ENCODE measurements around the gene SNRNP27.

The SNRNP27 gene

DNA sequence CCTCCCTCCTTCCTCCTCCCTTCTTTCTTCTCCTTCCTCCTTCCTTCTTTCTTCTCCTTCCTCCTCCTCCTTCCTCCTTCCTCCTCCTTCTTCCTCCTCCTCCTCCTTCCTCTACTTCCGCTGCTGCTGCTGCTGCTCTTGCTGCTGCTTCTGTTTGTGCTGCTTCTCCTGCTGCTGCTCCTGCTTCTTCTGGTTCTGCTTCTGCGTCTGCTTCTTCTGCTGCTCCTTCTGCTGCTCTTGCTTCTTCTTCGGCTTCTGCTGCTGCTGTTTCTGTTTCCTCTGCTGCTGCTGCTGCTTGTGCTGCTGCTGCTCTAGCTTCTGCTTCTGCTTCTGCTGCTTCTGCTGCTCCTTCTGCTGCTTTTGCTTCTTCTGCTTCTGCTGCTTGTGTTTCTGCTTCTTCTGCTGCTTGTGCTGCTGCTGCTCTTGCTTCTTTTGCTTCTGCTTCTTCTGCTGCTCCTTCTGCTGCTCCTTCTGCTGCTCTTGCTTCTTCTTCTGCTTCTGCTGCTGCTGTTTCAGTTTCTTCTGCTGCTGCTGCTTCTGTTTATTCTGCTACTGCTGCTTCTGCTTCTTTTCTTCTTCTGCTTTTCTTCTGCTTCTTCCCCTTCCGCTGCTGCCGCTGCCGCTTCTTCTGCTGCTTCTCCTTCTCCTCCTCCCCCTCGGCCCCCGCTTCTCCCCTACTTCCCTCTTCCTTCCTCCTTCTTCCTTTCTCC lies 8.6 kb downstream of the SNRNP27 start:
- Histone ChIP-seq H3K27me3 (ENCODE audit: insufficient read depth, insufficient read length) (no peaks in the 10 kb centered on the region), H3K36me3 (ENCODE audit: insufficient read depth, insufficient read length, low read length) (peaks cover 81% of the 10 kb centered on the region), H3K4me3 (ENCODE audit: insufficient read length, low read depth) (no peak overlapping the region), H3K4me1 (ENCODE audit: insufficient read depth, insufficient read length) (no peaks in the 10 kb centered on the region), H3K9me3 (ENCODE audit: insufficient read depth, low read length) (no peaks in the 10 kb centered on the region), H3K9ac (ENCODE audit: insufficient read length, low read depth) (no peak overlapping the region)
- TF ChIP-seq YY1 (IDR thresholded peaks at IDR 0.05; ENCODE audit: insufficient read depth, insufficient read length) (no peak), SUZ12 (IDR thresholded peaks at IDR 0.05; ENCODE audit: extremely low read depth, insufficient read depth, insufficient read length) (no peak), ZNF274 (IDR thresholded peaks at IDR 0.05; ENCODE audit: low read depth, low read length) (no peak)
- no peak for DNase-seq (ENCODE audit: low read depth, low spot score)

DNA sequence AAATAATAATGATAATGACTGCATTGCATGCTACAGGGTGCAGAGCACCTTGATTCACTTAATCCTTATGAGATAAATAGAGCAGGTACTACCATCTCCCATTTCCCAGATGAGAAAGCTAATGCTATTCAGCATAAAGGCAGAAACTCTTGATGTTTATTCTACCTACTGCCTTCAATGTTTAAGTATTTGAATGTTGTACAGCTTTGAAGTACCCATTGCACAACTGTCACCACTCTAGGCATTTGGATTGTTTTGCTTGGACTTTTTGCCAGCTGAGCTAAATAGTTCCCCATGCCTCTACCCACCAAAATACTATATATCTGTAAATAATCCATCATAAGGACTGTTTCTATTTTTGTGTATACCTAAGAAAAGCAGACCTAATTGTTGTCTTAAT lies 13.5 kb downstream of the SNRNP27 start:
- Histone ChIP-seq H3K27me3 (ENCODE audit: insufficient read depth, insufficient read length) (no peaks in the 10 kb centered on the region), H3K9ac (ENCODE audit: insufficient read length, low read depth) (no peak overlapping the region), H3K36me3 (ENCODE audit: insufficient read depth, insufficient read length, low read length) (peaks cover 55% of the 10 kb centered on the region), H3K4me3 (ENCODE audit: insufficient read length, low read depth) (no peak overlapping the region), H3K4me1 (ENCODE audit: insufficient read depth, insufficient read length) (no peaks in the 10 kb centered on the region), H3K9me3 (ENCODE audit: insufficient read depth, low read length) (no peaks in the 10 kb centered on the region)
- TF ChIP-seq ZNF274 (IDR thresholded peaks at IDR 0.05; ENCODE audit: low read depth, low read length), result no peak
- no peak for TF ChIP-seq SUZ12 (IDR thresholded peaks at IDR 0.05; ENCODE audit: extremely low read depth, insufficient read depth, insufficient read length)
- TF ChIP-seq YY1 (IDR thresholded peaks at IDR 0.05; ENCODE audit: insufficient read depth, insufficient read length), result no peak
- no peak for DNase-seq (ENCODE audit: low read depth, low spot score)

DNA sequence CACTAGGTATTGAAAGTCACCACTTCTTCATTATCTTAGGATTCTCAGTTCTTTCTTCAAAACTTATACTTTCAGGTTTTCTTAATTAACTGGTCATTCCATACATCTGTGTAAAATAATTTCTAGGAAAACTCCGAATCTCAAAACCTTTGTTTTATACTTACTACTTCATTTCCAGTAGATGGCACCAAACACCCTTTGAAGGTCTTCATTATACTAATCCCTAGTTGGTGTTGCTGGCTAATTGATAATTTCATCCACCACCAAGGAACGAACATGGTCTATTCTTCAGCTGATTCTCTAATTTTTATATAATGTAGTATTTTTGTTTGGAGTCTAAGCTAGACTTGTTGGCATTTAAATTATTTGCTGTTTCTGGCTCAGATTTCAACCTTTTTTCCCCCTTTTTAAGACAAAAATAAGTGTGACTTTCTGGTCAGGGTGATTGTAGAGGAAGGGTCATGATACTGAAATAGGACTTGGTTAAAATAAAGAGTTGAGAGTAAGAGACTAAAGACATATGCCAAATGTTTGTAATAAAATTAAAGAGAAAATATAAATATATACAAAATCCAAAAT lies 18.3 kb downstream of the SNRNP27 start:
- peak; percentile 23 for DNase-seq (ENCODE audit: low read depth, low spot score)
- H3K4me1 ChIP-seq (ENCODE audit: insufficient read depth, insufficient read length), result no peaks in the 10 kb centered on the region
- peaks cover 19% of the 10 kb centered on the region for H3K27me3 ChIP-seq (ENCODE audit: insufficient read depth, insufficient read length)
- no peak for TF ChIP-seq YY1 (IDR thresholded peaks at IDR 0.05; ENCODE audit: insufficient read depth, insufficient read length)
- TF ChIP-seq SUZ12 (IDR thresholded peaks at IDR 0.05; ENCODE audit: extremely low read depth, insufficient read depth, insufficient read length), result no peak
- no peak for TF ChIP-seq ZNF274 (IDR thresholded peaks at IDR 0.05; ENCODE audit: low read depth, low read length)
- peaks cover 27% of the 10 kb centered on the region for H3K36me3 ChIP-seq (ENCODE audit: insufficient read depth, insufficient read length, low read length)
- no peaks in the 10 kb centered on the region for H3K9me3 ChIP-seq (ENCODE audit: insufficient read depth, low read length)
- no peak overlapping the region for H3K4me3 ChIP-seq (ENCODE audit: insufficient read length, low read depth)
- no peak overlapping the region for H3K9ac ChIP-seq (ENCODE audit: insufficient read length, low read depth)

DNA sequence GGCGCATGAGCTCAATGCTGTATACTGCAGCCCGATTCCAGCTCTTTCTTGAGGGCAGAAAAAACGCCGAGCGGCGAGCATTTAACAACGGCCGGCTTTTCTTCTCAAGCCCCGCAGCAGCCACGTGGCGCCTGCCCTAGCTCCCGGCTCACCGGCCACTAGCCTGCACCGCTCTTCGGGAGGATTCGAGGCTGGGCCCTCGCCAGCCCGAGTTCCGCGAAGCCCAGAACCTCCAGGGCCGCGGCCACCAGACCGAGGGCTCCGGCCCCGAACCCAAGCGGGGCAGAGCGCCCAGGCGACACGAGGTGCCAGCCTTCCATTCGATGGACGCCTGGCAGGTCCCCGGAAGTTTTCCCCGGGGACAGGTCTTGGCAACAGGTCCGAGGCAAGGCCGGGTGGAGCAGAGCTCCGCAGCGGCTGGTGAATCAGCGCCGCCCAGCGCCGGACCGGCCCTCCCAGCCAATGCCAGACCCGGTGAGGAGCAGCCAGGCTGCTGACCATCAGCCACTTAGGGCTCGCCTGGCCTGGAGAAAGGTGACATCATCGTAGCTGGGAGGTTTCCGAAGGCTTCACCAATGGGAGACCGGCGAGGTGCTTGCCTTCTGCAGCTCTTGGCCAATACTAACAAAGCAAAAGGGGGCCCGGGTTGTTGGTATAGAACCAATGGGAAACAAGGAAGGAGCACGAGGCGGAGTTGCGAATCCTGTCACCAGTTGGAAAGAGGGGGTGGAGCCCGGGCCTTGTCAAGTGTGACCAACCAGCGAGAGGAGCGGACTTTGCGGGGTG lies 20.6 kb downstream of the SNRNP27 start:
- H3K36me3 ChIP-seq (ENCODE audit: insufficient read depth, insufficient read length, low read length), result peaks cover 8% of the 10 kb centered on the region

DNA sequence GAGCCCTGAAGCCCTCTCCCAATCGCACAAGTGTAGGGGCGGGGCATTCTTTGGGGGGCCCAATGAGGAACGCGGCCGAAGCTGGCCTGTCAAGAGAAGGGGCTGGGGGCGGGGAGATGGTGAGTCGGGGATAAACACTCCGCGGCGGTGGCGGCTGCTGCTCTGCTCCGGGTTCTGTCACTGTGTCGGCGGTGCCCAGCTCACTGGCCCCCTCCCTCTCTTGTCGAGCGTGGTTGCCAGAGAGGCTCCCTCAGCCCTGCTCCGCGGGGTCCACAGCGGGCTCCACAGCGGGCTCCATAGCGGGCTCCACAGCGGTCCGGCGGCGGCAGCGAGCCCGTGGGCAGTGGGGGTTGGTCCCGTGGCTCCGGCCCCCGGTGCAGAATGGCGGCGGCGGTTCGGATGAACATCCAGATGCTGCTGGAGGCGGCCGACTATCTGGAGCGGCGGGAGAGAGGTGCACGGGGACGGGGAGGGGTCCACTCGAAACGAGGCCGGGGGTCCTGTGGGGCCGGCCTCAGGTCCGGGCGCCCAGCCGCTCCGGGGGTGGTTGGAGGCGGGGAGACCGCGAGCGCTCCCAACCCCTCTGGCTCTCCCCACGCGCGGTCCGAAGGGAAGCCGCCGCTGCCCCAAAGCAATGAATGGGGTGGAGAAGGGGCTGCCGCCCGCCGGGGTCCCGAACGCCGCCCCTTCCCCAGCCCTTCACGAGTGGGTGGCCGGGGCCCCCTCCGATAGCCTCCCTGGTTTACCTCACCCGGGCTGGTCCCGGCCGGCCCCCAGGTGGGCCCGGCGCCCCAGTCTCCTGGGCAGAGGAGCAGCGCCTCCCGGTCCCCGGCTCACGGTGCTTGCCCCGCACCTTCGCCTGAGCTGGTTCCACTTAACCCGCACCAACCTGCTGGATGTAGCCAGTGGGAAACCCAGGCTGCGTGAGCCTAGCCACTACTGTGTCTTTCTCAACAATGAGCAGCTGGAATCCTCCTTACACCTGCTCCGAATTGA lies 21.5 kb downstream of the SNRNP27 start, which contains the start of gene MXD1:
MXD1 (plus strand) TSS at position 160 of the 996 bp plus-strand sequence; CDS start at position 382, 222 bp downstream.
- peak within 1 kb of the TSS; percentile 66 for H3K4me3 ChIP-seq (ENCODE audit: insufficient read length, low read depth)
- no peak for TF ChIP-seq YY1 (IDR thresholded peaks at IDR 0.05; ENCODE audit: insufficient read depth, insufficient read length)
- no peak for TF ChIP-seq SUZ12 (IDR thresholded peaks at IDR 0.05; ENCODE audit: extremely low read depth, insufficient read depth, insufficient read length)
- no peak for TF ChIP-seq ZNF274 (IDR thresholded peaks at IDR 0.05; ENCODE audit: low read depth, low read length)
- H3K4me1 ChIP-seq (ENCODE audit: insufficient read depth, insufficient read length), result no peaks in the 10 kb centered on the region
- H3K9ac ChIP-seq (ENCODE audit: insufficient read length, low read depth), result peak within 1 kb of the TSS; percentile 90
- no peak for DNase-seq (ENCODE audit: low read depth, low spot score)
- peaks cover 5% of the 10 kb centered on the region for H3K36me3 ChIP-seq (ENCODE audit: insufficient read depth, insufficient read length, low read length)
- peaks cover 21% of the 10 kb centered on the region for H3K27me3 ChIP-seq (ENCODE audit: insufficient read depth, insufficient read length)
- no peaks in the 10 kb centered on the region for H3K9me3 ChIP-seq (ENCODE audit: insufficient read depth, low read length)

More for the DNA sequence above, 20.6 kb downstream of the SNRNP27 start:
- Histone ChIP-seq H3K27me3 (ENCODE audit: insufficient read depth, insufficient read length) (peaks cover 21% of the 10 kb centered on the region), H3K4me1 (ENCODE audit: insufficient read depth, insufficient read length) (no peaks in the 10 kb centered on the region), H3K9me3 (ENCODE audit: insufficient read depth, low read length) (no peaks in the 10 kb centered on the region), H3K4me3 (ENCODE audit: insufficient read length, low read depth) (peak overlapping the region; percentile 66), H3K9ac (ENCODE audit: insufficient read length, low read depth) (peak overlapping the region; percentile 90)
- DNase-seq (ENCODE audit: low read depth, low spot score), result peak; percentile 100
- no peak for TF ChIP-seq SUZ12 (IDR thresholded peaks at IDR 0.05; ENCODE audit: extremely low read depth, insufficient read depth, insufficient read length)
- TF ChIP-seq YY1 (IDR thresholded peaks at IDR 0.05; ENCODE audit: insufficient read depth, insufficient read length), result no peak
- no peak for TF ChIP-seq ZNF274 (IDR thresholded peaks at IDR 0.05; ENCODE audit: low read depth, low read length)

DNA sequence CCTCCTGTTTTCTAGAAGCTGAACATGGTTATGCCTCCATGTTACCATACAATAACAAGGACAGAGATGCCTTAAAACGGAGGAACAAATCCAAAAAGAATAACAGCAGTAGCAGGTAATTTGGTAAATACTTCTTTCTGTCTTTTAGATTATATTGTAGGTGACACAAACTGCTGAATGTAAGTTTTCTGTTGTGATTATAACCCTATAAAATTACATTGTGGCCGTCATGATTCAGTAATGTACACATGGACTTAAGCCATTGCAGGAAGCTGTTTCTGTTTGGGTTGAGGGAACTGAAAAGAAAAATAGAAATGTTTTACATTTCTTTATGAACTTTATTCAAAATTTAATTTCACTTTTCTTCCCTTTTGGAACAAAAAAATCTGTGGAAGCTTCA lies 22.4 kb downstream of the SNRNP27 start:
- H3K4me1 ChIP-seq (ENCODE audit: insufficient read depth, insufficient read length), result no peaks in the 10 kb centered on the region
- peaks cover 21% of the 10 kb centered on the region for H3K27me3 ChIP-seq (ENCODE audit: insufficient read depth, insufficient read length)
- H3K4me3 ChIP-seq (ENCODE audit: insufficient read length, low read depth), result no peak overlapping the region
- H3K36me3 ChIP-seq (ENCODE audit: insufficient read depth, insufficient read length, low read length), result peaks cover 5% of the 10 kb centered on the region
- DNase-seq (ENCODE audit: low read depth, low spot score), result no peak
- TF ChIP-seq SUZ12 (IDR thresholded peaks at IDR 0.05; ENCODE audit: extremely low read depth, insufficient read depth, insufficient read length), result no peak
- TF ChIP-seq ZNF274 (IDR thresholded peaks at IDR 0.05; ENCODE audit: low read depth, low read length), result no peak
- no peak for TF ChIP-seq YY1 (IDR thresholded peaks at IDR 0.05; ENCODE audit: insufficient read depth, insufficient read length)
- H3K9me3 ChIP-seq (ENCODE audit: insufficient read depth, low read length), result no peaks in the 10 kb centered on the region
- no peak overlapping the region for H3K9ac ChIP-seq (ENCODE audit: insufficient read length, low read depth)
